Liver (tissue), 9 donors: ENCODE measurements around the gene DDN. TPM values are rescaled to one million over a fixed set of nuclear protein-coding genes. Genes with fewer than 3 reads are reported as not detected.

Source experiments
- DNase-seq: peaks from one replicate; pipeline ENCODE4 v3.0.0-alpha.2; 2017; ENCODE audit warnings: low spot score
- H3K27ac ChIP-seq, 2 donors: one replicate each; pipeline ENCODE4 v1.7.0; 2013; ENCODE audit warnings: inconsistent platforms in 2 of 2, low read length in 2 of 2, control low read depth in 1 of 2, low read depth in 1 of 2, mild to moderate bottlenecking in 1 of 2
- H3K27me3 ChIP-seq, 4 donors: one replicate each; pipeline versions ENCODE4 v1.6.1 to v1.7.0; 2013; ENCODE audit warnings: low read length in 3 of 4, inconsistent platforms in 1 of 4, mild to moderate bottlenecking in 1 of 4, moderate library complexity in 1 of 4; ENCODE audit not compliant: control insufficient read depth in 4 of 4, insufficient read depth in 4 of 4
- H3K36me3 ChIP-seq, 4 donors: one replicate each; pipeline versions ENCODE4 v1.6.1 to v1.7.0; 2013; ENCODE audit warnings: low read length in 3 of 4, mild to moderate bottlenecking in 3 of 4, low read depth in 1 of 4, moderate library complexity in 1 of 4; ENCODE audit not compliant: control insufficient read depth in 4 of 4, insufficient read depth in 3 of 4
- H3K4me1 ChIP-seq, 4 donors: one replicate each; pipeline versions ENCODE4 v1.6.1 to v1.7.0; 2013; ENCODE audit warnings: low read length in 3 of 4, mild to moderate bottlenecking in 3 of 4, moderate library complexity in 1 of 4; ENCODE audit not compliant: control insufficient read depth in 4 of 4, insufficient read depth in 4 of 4
- H3K4me3 ChIP-seq, 3 donors: one replicate each; pipeline versions ENCODE4 v1.6.1 to v1.7.0; 2013; ENCODE audit warnings: low read length in 3 of 3, control low read depth in 1 of 3, low read depth in 1 of 3, mild to moderate bottlenecking in 1 of 3
- H3K9ac ChIP-seq, 2 donors: one replicate each; pipeline ENCODE4 v1.7.0; 2013; ENCODE audit warnings: low read length in 2 of 2, mild to moderate bottlenecking in 2 of 2, moderate library complexity in 2 of 2, control low read depth in 1 of 2, low read depth in 1 of 2
- H3K9me3 ChIP-seq, 4 donors: one replicate each; pipeline versions ENCODE4 v1.6.1 to v1.7.0; 2013; ENCODE audit warnings: low read length in 3 of 4; ENCODE audit not compliant: control insufficient read depth in 4 of 4
- EGR1 ChIP-seq, 2 donors: IDR thresholded peaks; 2 replicates each; pipeline ENCODE4 v1.6.1; 2016 to 2018; ENCODE audit warnings: antibody characterized with exemption in 2 of 2, low read depth in 2 of 2
- FOXA1 ChIP-seq: IDR thresholded peaks from 2 replicates; pipeline ENCODE4 v1.6.1; 2016; ENCODE audit warnings: antibody characterized with exemption
- FOXA2 ChIP-seq: IDR thresholded peaks from 2 replicates; pipeline ENCODE4 v1.6.1; 2016; ENCODE audit warnings: antibody characterized with exemption
- GABPA ChIP-seq, 2 donors: IDR thresholded peaks in 1 of 2; conservative IDR thresholded peaks in 1 of 2; 2 replicates each; pipeline ENCODE4 v1.6.1; 2016; ENCODE audit warnings: antibody characterized with exemption in 2 of 2, mild to moderate bottlenecking in 1 of 2, moderate library complexity in 1 of 2
- HNF4A ChIP-seq, 2 donors: conservative IDR thresholded peaks; 2 replicates each; pipeline ENCODE4 v1.6.1; 2016; ENCODE audit warnings: antibody characterized with exemption in 2 of 2, mild to moderate bottlenecking in 2 of 2
- HNF4G ChIP-seq: IDR thresholded peaks from 2 replicates; pipeline ENCODE4 v1.6.1; 2016; ENCODE audit warnings: antibody characterized with exemption
- JUND ChIP-seq, 2 donors: IDR thresholded peaks; 2 replicates each; pipeline ENCODE4 v1.6.1; 2016; ENCODE audit warnings: antibody characterized with exemption in 2 of 2
- NR2F2 ChIP-seq: IDR thresholded peaks from 2 replicates; pipeline ENCODE4 v1.6.1; 2016; ENCODE audit warnings: antibody characterized with exemption
- RAD21 ChIP-seq, 2 donors: IDR thresholded peaks; 2 replicates each; pipeline ENCODE4 v1.6.1; 2016; ENCODE audit warnings: antibody characterized with exemption in 2 of 2, mild to moderate bottlenecking in 2 of 2
- RXRA ChIP-seq, 2 donors: IDR thresholded peaks; 2 replicates each; pipeline ENCODE4 v1.6.1; 2017 to 2018; ENCODE audit warnings: antibody characterized with exemption in 2 of 2, mild to moderate bottlenecking in 1 of 2
- SP1 ChIP-seq: IDR thresholded peaks from 2 replicates; pipeline ENCODE4 v1.6.1; 2018; ENCODE audit warnings: antibody characterized with exemption, mild to moderate bottlenecking
- TAF1 ChIP-seq: conservative IDR thresholded peaks from 2 replicates; pipeline ENCODE4 v1.6.1; 2016; ENCODE audit warnings: antibody characterized with exemption, mild to moderate bottlenecking
- YY1 ChIP-seq: IDR thresholded peaks from 2 replicates; pipeline ENCODE4 v1.6.1; 2016; ENCODE audit warnings: antibody characterized with exemption, mild to moderate bottlenecking
- WGBS: extraction: QIAGEN DNeasy Blood & Tissue Kit; methylation state at CpG from one replicate; pipeline ENCODE4 v1.1.7; 2013; 5-methylcytosine and 5-hydroxymethylcytosine counted together
- polyA plus RNA-seq, 2 donors: library from polyadenylated mRNA; stranded (reverse) in 1 of 2; unstranded in 1 of 2; fragments of 200-250 nt in 1 of 2; fragments of >200 nt in 1 of 2; fragmentation: Nextera tagmentation in 1 of 2; extraction: Ambion mirVana in 1 of 2; gene quantifications; one replicate each; pipeline versions ENCODE4 v1.2.1 to v1.2.3, GENCODE V29; 2013 to 2015
- total RNA-seq, 2 donors: library from RNA; depleted of rRNA; stranded (reverse); fragments of >200 nt; gene quantifications; one replicate each; pipeline ENCODE4 v1.2.3, GENCODE V29; 2014
- TF ChIP-seq, protein P1 (sequence below): IDR thresholded peaks from 2 replicates; pipeline ENCODE4 v1.6.1; 2016; ENCODE audit warnings: antibody characterized with exemption
- TF ChIP-seq, protein P2 (sequence below): IDR thresholded peaks from 2 replicates; pipeline ENCODE4 v1.6.1; 2016; ENCODE audit warnings: antibody characterized with exemption
- TF ChIP-seq, protein P3 (sequence below): IDR thresholded peaks from 2 replicates; pipeline ENCODE4 v1.6.1; 2016; ENCODE audit warnings: antibody characterized with exemption, mild to moderate bottlenecking
- TF ChIP-seq, protein P4 (sequence below): IDR thresholded peaks from 2 replicates; pipeline ENCODE4 v1.6.1; 2016; ENCODE audit warnings: antibody characterized with exemption
- TF ChIP-seq, protein P5 (sequence below): fragments of 150-350 bp; IDR thresholded peaks from 2 replicates; pipeline ENCODE4 v1.5.1; 2017; ENCODE audit warnings: improper control_type of control experiment, low read depth, low read length; ENCODE audit not compliant: missing input control
- donor health status: healthy.
- donor health status: healthy.
- donor health status: healthy.
- donor health status: healthy.
- donor health status: healthy.

DDN gene
- total and polyA plus RNA-seq, 4 donors: 0.09 TPM; not detected in 3

DNA sequence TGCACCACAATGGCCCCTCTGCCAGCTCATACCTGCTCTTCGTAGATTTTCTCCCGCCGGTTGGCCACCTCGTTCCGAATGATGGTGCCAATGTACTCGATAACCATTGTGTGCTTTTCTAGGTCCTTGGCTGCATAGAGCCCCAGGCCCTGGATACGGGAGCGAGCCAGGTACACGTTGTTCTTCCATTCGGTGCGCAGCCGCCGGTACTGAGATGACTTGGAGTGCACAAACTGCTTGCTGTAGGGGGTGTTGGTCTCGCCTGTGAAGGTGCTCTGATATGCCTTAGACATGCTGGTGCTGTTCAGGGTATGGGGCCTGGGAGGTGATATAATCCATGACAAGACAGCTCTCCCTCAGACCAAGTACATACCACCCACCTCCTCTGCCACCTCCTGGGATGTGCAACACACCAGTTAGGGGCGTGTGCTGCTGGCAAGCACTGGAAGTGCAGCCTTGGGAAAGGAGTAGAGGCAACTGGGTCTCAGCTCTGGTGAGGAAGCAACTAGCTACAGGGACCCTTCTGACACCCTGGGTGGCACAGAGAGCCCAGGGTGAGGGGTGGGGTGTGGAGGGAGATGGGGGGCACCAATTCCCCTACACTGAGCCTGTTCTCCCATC, 23.5 kb upstream of the DDN start:
- TF ChIP-seq EGR1 (IDR thresholded peaks at IDR 0.05; ENCODE audit: low read depth in 2 of 2) (no peak), RXRA (IDR thresholded peaks at IDR 0.05) (no peak), JUND (IDR thresholded peaks at IDR 0.05) (no peak), FOXA2 (no peak), NR2F2 (no peak), TAF1 (no peak), SP1 (no peak), RAD21 (IDR thresholded peaks at IDR 0.05) (no peak), GABPA (IDR thresholded peaks at IDR 0.05 in 1 of 2, conservative IDR thresholded peaks at IDR 0.05 in 1 of 2) (no peak), HNF4G (no peak), FOXA1 (no peak), HNF4A (conservative IDR thresholded peaks at IDR 0.05) (no peak), YY1 (no peak)
- TF ChIP-seq, protein P1, sequence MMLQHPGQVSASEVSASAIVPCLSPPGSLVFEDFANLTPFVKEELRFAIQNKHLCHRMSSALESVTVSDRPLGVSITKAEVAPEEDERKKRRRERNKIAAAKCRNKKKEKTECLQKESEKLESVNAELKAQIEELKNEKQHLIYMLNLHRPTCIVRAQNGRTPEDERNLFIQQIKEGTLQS: no peak
- TF ChIP-seq, protein P2, sequence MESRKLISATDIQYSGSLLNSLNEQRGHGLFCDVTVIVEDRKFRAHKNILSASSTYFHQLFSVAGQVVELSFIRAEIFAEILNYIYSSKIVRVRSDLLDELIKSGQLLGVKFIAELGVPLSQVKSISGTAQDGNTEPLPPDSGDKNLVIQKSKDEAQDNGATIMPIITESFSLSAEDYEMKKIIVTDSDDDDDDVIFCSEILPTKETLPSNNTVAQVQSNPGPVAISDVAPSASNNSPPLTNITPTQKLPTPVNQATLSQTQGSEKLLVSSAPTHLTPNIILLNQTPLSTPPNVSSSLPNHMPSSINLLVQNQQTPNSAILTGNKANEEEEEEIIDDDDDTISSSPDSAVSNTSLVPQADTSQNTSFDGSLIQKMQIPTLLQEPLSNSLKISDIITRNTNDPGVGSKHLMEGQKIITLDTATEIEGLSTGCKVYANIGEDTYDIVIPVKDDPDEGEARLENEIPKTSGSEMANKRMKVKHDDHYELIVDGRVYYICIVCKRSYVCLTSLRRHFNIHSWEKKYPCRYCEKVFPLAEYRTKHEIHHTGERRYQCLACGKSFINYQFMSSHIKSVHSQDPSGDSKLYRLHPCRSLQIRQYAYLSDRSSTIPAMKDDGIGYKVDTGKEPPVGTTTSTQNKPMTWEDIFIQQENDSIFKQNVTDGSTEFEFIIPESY: no peak
- TF ChIP-seq, protein P3, sequence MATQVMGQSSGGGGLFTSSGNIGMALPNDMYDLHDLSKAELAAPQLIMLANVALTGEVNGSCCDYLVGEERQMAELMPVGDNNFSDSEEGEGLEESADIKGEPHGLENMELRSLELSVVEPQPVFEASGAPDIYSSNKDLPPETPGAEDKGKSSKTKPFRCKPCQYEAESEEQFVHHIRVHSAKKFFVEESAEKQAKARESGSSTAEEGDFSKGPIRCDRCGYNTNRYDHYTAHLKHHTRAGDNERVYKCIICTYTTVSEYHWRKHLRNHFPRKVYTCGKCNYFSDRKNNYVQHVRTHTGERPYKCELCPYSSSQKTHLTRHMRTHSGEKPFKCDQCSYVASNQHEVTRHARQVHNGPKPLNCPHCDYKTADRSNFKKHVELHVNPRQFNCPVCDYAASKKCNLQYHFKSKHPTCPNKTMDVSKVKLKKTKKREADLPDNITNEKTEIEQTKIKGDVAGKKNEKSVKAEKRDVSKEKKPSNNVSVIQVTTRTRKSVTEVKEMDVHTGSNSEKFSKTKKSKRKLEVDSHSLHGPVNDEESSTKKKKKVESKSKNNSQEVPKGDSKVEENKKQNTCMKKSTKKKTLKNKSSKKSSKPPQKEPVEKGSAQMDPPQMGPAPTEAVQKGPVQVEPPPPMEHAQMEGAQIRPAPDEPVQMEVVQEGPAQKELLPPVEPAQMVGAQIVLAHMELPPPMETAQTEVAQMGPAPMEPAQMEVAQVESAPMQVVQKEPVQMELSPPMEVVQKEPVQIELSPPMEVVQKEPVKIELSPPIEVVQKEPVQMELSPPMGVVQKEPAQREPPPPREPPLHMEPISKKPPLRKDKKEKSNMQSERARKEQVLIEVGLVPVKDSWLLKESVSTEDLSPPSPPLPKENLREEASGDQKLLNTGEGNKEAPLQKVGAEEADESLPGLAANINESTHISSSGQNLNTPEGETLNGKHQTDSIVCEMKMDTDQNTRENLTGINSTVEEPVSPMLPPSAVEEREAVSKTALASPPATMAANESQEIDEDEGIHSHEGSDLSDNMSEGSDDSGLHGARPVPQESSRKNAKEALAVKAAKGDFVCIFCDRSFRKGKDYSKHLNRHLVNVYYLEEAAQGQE: no peak
- TF ChIP-seq, protein P4, sequence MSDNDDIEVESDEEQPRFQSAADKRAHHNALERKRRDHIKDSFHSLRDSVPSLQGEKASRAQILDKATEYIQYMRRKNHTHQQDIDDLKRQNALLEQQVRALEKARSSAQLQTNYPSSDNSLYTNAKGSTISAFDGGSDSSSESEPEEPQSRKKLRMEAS: no peak
- TF ChIP-seq, protein P5, sequence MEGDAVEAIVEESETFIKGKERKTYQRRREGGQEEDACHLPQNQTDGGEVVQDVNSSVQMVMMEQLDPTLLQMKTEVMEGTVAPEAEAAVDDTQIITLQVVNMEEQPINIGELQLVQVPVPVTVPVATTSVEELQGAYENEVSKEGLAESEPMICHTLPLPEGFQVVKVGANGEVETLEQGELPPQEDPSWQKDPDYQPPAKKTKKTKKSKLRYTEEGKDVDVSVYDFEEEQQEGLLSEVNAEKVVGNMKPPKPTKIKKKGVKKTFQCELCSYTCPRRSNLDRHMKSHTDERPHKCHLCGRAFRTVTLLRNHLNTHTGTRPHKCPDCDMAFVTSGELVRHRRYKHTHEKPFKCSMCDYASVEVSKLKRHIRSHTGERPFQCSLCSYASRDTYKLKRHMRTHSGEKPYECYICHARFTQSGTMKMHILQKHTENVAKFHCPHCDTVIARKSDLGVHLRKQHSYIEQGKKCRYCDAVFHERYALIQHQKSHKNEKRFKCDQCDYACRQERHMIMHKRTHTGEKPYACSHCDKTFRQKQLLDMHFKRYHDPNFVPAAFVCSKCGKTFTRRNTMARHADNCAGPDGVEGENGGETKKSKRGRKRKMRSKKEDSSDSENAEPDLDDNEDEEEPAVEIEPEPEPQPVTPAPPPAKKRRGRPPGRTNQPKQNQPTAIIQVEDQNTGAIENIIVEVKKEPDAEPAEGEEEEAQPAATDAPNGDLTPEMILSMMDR: no peak
- H3K4me3 ChIP-seq: no peak overlapping the region
- H3K4me1 ChIP-seq: peaks cover 3 to 10% (median 4%) of the 10 kb centered on the region in 4 donors
- no peaks in the 10 kb centered on the region for H3K27me3 ChIP-seq
- no peak for DNase-seq
- no peak overlapping the region for H3K9ac ChIP-seq
- no peaks in the 10 kb centered on the region for H3K9me3 ChIP-seq
- peaks cover 17 to 62% (median 48%) of the 10 kb centered on the region in 4 donors for H3K36me3 ChIP-seq
- WGBS: 95% methylated on average over 15 of the region's 15 CpGs
- H3K27ac ChIP-seq: no peak overlapping the region
